GM12878 (cell line): ENCODE results near the gene POLDIP3. TPM values are rescaled to one million over a fixed set of nuclear protein-coding genes. Genes with fewer than 3 reads are reported as not detected.

Source experiments
- ATAC-seq: fragments of 200-7000 bp; cut with Tn5 transposase; 3 replicates; pipeline ENCODE4 v1.9.1; 2020; ENCODE audit warnings: mild to moderate bottlenecking, moderate library complexity
- BruUV-seq: library from RNA; stranded (reverse); fragments of 400-500 nt; replicated peaks from 2 replicates; lab custom pipeline; 2021; lab: Mats Ljungman, UMichigan
- CTCF ChIA-PET: fragments of 300-600 bp; sonication (Branson Sonifier 250); formaldehyde crosslinking; extraction: SDS; loops from one replicate; lab custom pipeline; 2021; ENCODE audit warnings: inconsistent platforms; lab: Yijun Ruan, JAX
- POLR2A ChIA-PET: fragments of 350-600 bp; formaldehyde crosslinking; extraction: SDS; loops from one replicate; lab custom pipeline; 2021; ENCODE audit warnings: inconsistent platforms; lab: Charles Lee
- RAD21 ChIA-PET: fragments of 300-600 bp; sonication (Branson Sonifier 250); formaldehyde crosslinking; loops from one replicate; lab custom pipeline; 2023; ENCODE audit warnings: antibody characterized with exemption; ENCODE audit not compliant: unreplicated experiment; lab: Charles Lee
- SMC1A ChIA-PET: fragments of 300-600 bp; sonication (Branson Sonifier 250); formaldehyde crosslinking; loops from one replicate; lab custom pipeline; 2023; ENCODE audit not compliant: unreplicated experiment, uncharacterized antibody; lab: Charles Lee
- DNase-seq: peaks from one replicate; pipeline ENCODE4 v3.0.0-alpha.2; 2011; ENCODE audit warnings: low read depth, low spot score
- FAIRE-seq: peaks from 3 replicates; lab custom pipeline; 2011; peaks lifted over from hg19 to GRCh38; lab: Jason Lieb, UNC
- H2AFZ ChIP-seq: 2 replicates; pipeline ENCODE4 v1.6.0; 2011; ENCODE audit warnings: low read depth, low read length, control low read depth; ENCODE audit not compliant: control insufficient read depth
- H3K27ac ChIP-seq: 2 replicates; pipeline ENCODE4 v1.5.1; 2011; ENCODE audit warnings: control low read depth; ENCODE audit not compliant: control insufficient read depth, insufficient read depth
- H3K27me3 ChIP-seq, 2 experiments: replicated peaks in 1 of 2; 2 replicates each; pipeline versions ENCODE4 v1.6.0 to v1.6.1; 2011; ENCODE audit warnings: low read length in 1 of 2; ENCODE audit not compliant: control insufficient read depth in 2 of 2, insufficient read depth in 2 of 2
- H3K36me3 ChIP-seq, 2 experiments: 2 replicates each; pipeline ENCODE4 v1.5.1; 2011; ENCODE audit warnings: low read length in 1 of 2; ENCODE audit not compliant: control insufficient read depth in 2 of 2, insufficient read depth in 2 of 2
- H3K4me1 ChIP-seq: 2 replicates; pipeline ENCODE4 v1.6.1; 2011; ENCODE audit warnings: mild to moderate bottlenecking, low read length, moderate library complexity, mixed read lengths; ENCODE audit not compliant: control insufficient read depth, insufficient read depth
- H3K4me2 ChIP-seq: 2 replicates; pipeline ENCODE4 v1.6.0; 2011; ENCODE audit warnings: control low read depth; ENCODE audit not compliant: control insufficient read depth, insufficient read depth
- H3K4me3 ChIP-seq: fragments of 200-600 bp; sonication (generic); 2 replicates; pipeline ENCODE4 v1.5.1; 2016
- H3K79me2 ChIP-seq: 2 replicates; pipeline ENCODE4 v1.6.0; 2011; ENCODE audit warnings: low read length; ENCODE audit not compliant: control insufficient read depth, insufficient read depth
- H3K9ac ChIP-seq: 2 replicates; pipeline ENCODE4 v1.8.0; 2011; ENCODE audit warnings: low read length, control low read depth, mixed read lengths; ENCODE audit not compliant: control insufficient read depth, insufficient read depth
- H3K9me3 ChIP-seq: replicated peaks from 3 replicates; pipeline ENCODE4 v1.5.1; 2011; ENCODE audit warnings: mild to moderate bottlenecking, low read length; ENCODE audit not compliant: control insufficient read depth, insufficient read depth
- H4K20me1 ChIP-seq: 2 replicates; pipeline ENCODE4 v1.6.0; 2011; ENCODE audit not compliant: control insufficient read depth, insufficient read depth
- ASH2L ChIP-seq: fragments of 300-600, 200-600 bp; sonication (generic); IDR thresholded peaks from 2 replicates; pipeline ENCODE4 v1.6.1; 2017; ENCODE audit warnings: low read depth, mild to moderate bottlenecking, borderline replicate concordance
- ESRRA ChIP-seq: IDR thresholded peaks from 2 replicates; pipeline ENCODE4 v1.6.1; 2012; ENCODE audit warnings: mild to moderate bottlenecking, low read length, improper control_type of control experiment
- KAT2A ChIP-seq: conservative IDR thresholded peaks from 2 replicates; pipeline ENCODE4 v1.6.1; 2011; ENCODE audit warnings: low read depth, low read length; ENCODE audit not compliant: control insufficient read depth
- PAX8 ChIP-seq: fragments of 450-650 bp; IDR thresholded peaks from 2 replicates; pipeline ENCODE4 v1.6.1; 2017; ENCODE audit warnings: mild to moderate bottlenecking, moderate library complexity
- TARDBP ChIP-seq: IDR thresholded peaks from 2 replicates; pipeline ENCODE4 v1.6.1; 2016; ENCODE audit warnings: borderline replicate concordance
- TCF7 ChIP-seq: IDR thresholded peaks from 2 replicates; pipeline ENCODE4 v1.6.1; 2014; ENCODE audit warnings: antibody characterized with exemption, borderline replicate concordance
- WGBS: methylation state at CpG from one replicate; pipeline ENCODE4 v1.1.6; 2016; ENCODE audit warnings: low lambda C conversion rate; ENCODE audit not compliant: insufficient replicate concordance, insufficient coverage; ENCODE audit errors: missing lambda C conversion rate; 5-methylcytosine and 5-hydroxymethylcytosine counted together
- in situ Hi-C: fragments of 300-500 bp; cut with MboI; formaldehyde crosslinking; loops from 9 replicates; pipeline ENCODE4 v1.14.3; 2018; ENCODE audit warnings: mixed read lengths
- intact Hi-C: fragments of 100-400 bp; cut with micrococcal nuclease; formaldehyde crosslinking; loops from one replicate; pipeline ENCODE4 v1.14.2; 2022; ENCODE audit not compliant: unreplicated experiment
- polyA plus RNA-seq, 11 experiments: library from polyadenylated mRNA; depleted of rRNA in 4 of 11; unstranded in 6 of 11; stranded (reverse) in 5 of 11; fragments of >200 nt; fragmentation: Nextera tagmentation in 4 of 11; fragmentation: Illumina TruSeq in 1 of 11; extraction: Ambion mirVana in 4 of 11; extraction: Trizol in 1 of 11; gene quantifications; 1 replicate in 1 of 11; 2 replicates in 10 of 11; pipeline versions ENCODE4 v1.2.1 to v1.2.3, GENCODE V29; 2011 to 2016; ENCODE audit warnings: inconsistent platforms in 2 of 11, missing spikeins in 2 of 11, low read depth in 1 of 11
- total RNA-seq, 4 experiments: library from RNA; depleted of rRNA in 3 of 4; stranded (reverse); fragments of >200 nt in 3 of 4; fragmentation: Illumina TruSeq in 1 of 4; extraction: Trizol in 1 of 4; gene quantifications; 2 replicates each; pipeline versions ENCODE4 v1.2.1 to v1.2.3, GENCODE V29; 2013 to 2021
- TF ChIP-seq, protein P1 (sequence below): fragments of 450-650 bp; IDR thresholded peaks from 2 replicates; pipeline ENCODE4 v1.6.1; 2016; ENCODE audit warnings: mild to moderate bottlenecking, moderate library complexity, borderline replicate concordance
- TF ChIP-seq, protein P2 (sequence below): IDR thresholded peaks from 2 replicates; pipeline ENCODE4 v1.6.1; 2012; ENCODE audit warnings: low read length, inconsistent platforms
- TF ChIP-seq, protein P3 (sequence below): IDR thresholded peaks from 2 replicates; pipeline ENCODE4 v1.6.1; 2011; ENCODE audit warnings: low read depth, low read length, improper control_type of control experiment, borderline replicate concordance
- TF ChIP-seq, protein P4 (sequence below): IDR thresholded peaks from 2 replicates; pipeline ENCODE4 v1.6.1; 2011; ENCODE audit warnings: borderline replicate concordance, low read depth, mild to moderate bottlenecking, moderate library complexity, mixed read lengths, low read length; ENCODE audit not compliant: insufficient read depth; ENCODE audit errors: extremely low read length

Gene POLDIP3
- total and polyA plus RNA-seq, 10 of the 15 experiments (the other 5 are each of a cell fraction or from before 2014, with no cell fraction given): 14.8 to 60.2 (median 49.5) TPM

DNA sequence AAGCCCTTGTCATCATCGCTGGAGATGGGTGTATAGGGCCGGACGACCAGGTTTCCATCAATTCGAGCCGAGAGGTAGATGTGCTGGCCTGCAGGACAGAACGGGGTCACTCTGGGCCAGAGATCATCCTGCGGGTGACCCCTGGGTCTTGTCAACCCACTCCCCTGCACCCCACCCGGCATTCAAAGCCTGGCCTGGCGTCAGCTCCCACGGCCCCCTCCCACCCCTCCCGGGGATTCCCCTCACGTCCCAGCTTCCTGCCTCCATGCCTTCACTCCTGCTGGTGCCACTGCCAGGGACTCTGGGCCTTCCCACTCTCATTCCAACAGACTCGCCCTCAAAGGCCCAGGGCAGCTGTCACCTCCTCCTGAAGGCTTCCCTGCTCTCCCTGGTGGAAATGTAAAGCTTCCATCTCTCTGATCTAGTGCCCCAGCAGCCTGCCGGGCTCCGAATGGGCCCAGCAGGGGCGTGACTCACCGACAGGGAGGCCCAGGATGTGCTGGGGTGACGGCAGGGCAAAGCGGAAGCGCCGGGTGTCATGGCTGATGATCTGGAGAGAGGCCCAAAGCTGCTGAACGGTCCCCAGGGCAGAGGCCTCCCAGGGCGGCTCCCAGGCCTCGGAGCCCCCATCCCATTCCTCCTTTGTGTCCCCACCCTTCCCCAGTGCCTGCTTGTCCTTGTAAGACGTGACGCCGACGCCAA lies 16.4 kb upstream of the POLDIP3 start (continued):
- TF ChIP-seq, protein P1, sequence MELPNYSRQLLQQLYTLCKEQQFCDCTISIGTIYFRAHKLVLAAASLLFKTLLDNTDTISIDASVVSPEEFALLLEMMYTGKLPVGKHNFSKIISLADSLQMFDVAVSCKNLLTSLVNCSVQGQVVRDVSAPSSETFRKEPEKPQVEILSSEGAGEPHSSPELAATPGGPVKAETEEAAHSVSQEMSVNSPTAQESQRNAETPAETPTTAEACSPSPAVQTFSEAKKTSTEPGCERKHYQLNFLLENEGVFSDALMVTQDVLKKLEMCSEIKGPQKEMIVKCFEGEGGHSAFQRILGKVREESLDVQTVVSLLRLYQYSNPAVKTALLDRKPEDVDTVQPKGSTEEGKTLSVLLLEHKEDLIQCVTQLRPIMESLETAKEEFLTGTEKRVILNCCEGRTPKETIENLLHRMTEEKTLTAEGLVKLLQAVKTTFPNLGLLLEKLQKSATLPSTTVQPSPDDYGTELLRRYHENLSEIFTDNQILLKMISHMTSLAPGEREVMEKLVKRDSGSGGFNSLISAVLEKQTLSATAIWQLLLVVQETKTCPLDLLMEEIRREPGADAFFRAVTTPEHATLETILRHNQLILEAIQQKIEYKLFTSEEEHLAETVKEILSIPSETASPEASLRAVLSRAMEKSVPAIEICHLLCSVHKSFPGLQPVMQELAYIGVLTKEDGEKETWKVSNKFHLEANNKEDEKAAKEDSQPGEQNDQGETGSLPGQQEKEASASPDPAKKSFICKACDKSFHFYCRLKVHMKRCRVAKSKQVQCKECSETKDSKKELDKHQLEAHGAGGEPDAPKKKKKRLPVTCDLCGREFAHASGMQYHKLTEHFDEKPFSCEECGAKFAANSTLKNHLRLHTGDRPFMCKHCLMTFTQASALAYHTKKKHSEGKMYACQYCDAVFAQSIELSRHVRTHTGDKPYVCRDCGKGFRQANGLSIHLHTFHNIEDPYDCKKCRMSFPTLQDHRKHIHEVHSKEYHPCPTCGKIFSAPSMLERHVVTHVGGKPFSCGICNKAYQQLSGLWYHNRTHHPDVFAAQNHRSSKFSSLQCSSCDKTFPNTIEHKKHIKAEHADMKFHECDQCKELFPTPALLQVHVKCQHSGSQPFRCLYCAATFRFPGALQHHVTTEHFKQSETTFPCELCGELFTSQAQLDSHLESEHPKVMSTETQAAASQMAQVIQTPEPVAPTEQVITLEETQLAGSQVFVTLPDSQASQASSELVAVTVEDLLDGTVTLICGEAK: no peak
- TF ChIP-seq PAX8: no peak
- TF ChIP-seq, protein P2, sequence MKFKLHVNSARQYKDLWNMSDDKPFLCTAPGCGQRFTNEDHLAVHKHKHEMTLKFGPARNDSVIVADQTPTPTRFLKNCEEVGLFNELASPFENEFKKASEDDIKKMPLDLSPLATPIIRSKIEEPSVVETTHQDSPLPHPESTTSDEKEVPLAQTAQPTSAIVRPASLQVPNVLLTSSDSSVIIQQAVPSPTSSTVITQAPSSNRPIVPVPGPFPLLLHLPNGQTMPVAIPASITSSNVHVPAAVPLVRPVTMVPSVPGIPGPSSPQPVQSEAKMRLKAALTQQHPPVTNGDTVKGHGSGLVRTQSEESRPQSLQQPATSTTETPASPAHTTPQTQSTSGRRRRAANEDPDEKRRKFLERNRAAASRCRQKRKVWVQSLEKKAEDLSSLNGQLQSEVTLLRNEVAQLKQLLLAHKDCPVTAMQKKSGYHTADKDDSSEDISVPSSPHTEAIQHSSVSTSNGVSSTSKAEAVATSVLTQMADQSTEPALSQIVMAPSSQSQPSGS: no peak

DNA sequence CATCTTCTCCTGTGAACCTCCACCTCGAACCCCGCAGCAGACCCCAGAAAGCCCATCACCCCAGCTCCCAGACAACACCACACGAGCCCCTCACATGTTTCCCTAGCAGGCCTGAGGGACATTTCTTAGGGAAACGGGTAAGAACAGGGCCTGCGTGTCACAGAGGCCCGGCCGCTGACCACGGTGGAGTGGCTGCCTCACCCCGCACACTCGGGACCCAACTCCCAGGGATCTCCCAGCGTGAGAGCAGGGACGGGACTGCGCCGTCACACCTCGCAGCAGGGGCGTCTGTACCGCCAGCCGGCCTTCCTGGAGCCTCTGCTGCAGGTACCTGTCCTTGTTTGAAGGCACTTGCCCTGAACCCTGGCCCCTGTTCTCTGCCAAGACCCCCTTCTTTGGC lies 15.5 kb upstream of the POLDIP3 start:
- Histone ChIP-seq H3K4me3 (no peak overlapping the region), H3K27me3 (no peaks in the 10 kb centered on the region), H3K79me2 (no peaks in the 10 kb centered on the region), H3K4me2 (no peak overlapping the region), H2AFZ (no peak overlapping the region), H4K20me1 (no peaks in the 10 kb centered on the region; the same call in 1 of the 2 replicates), H3K36me3 (peaks cover 12 to 45% of the 10 kb centered on the region in 2 experiments; a peak in 3 of 4 replicates), H3K27ac (no peak overlapping the region), H3K4me1 (no peaks in the 10 kb centered on the region), H3K9ac (no peak overlapping the region), H3K9me3 (no peaks in the 10 kb centered on the region)
- intact Hi-C loops: no loop called here
- in situ Hi-C loops: no loop called here
- ChIA-PET POLR2A (no interaction called here), CTCF (no interaction called here), SMC1A (no interaction called here), RAD21 (no interaction called here)
- no peak for FAIRE-seq
- WGBS: 95% methylated on average over 18 of the region's 18 CpGs
- BruUV-seq: no TSS peak
- ATAC-seq: no peak
- no peak for DNase-seq
- no peak for TF ChIP-seq TCF7
- TF ChIP-seq TARDBP: no peak
- TF ChIP-seq ESRRA: no peak
- TF ChIP-seq, protein P3, sequence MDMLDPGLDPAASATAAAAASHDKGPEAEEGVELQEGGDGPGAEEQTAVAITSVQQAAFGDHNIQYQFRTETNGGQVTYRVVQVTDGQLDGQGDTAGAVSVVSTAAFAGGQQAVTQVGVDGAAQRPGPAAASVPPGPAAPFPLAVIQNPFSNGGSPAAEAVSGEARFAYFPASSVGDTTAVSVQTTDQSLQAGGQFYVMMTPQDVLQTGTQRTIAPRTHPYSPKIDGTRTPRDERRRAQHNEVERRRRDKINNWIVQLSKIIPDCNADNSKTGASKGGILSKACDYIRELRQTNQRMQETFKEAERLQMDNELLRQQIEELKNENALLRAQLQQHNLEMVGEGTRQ: no peak
- no peak for TF ChIP-seq ASH2L
- TF ChIP-seq, protein P4, sequence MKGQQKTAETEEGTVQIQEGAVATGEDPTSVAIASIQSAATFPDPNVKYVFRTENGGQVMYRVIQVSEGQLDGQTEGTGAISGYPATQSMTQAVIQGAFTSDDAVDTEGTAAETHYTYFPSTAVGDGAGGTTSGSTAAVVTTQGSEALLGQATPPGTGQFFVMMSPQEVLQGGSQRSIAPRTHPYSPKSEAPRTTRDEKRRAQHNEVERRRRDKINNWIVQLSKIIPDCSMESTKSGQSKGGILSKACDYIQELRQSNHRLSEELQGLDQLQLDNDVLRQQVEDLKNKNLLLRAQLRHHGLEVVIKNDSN: no peak
- no peak for TF ChIP-seq KAT2A
